ENCODE results near the gene RTN4RL2.

The RTN4RL2 gene

GRCh38 chr11:57425565-57426438 lies 34.5 kb upstream of the RTN4RL2 start:
- ATAC-seq (replicated peaks; ENCODE audit: extremely low read depth, poor library complexity, severe bottlenecking) = no peak
- peak overlapping the region; percentile 84 for H3K4me3 Mint-ChIP-seq
- peaks cover 68% of the 10 kb centered on the region for H3K4me1 Mint-ChIP-seq
- DNase-seq (ENCODE audit: low spot score in 2 of 2) = no peak
- peak overlapping the region; percentile 94 for H3K27ac Mint-ChIP-seq (ENCODE audit: low read depth)
- peaks cover 17% of the 10 kb centered on the region for H3K36me3 Mint-ChIP-seq (ENCODE audit: insufficient read depth)
- no peaks in the 10 kb centered on the region for H3K27me3 Mint-ChIP-seq
- H3K9me3 Mint-ChIP-seq = no peaks in the 10 kb centered on the region

- Mint-ChIP-seq H3K27me3 (no peaks in the 10 kb centered on the region), H3K4me3 (peak overlapping the region; percentile 84), H3K9me3 (no peaks in the 10 kb centered on the region), H3K27ac (ENCODE audit: low read depth) (peak overlapping the region; percentile 94), H3K4me1 (peaks cover 62% of the 10 kb centered on the region), H3K36me3 (ENCODE audit: insufficient read depth) (peaks cover 17% of the 10 kb centered on the region)
- no peak for DNase-seq (ENCODE audit: low spot score in 2 of 2)
- ATAC-seq (replicated peaks; ENCODE audit: extremely low read depth, poor library complexity, severe bottlenecking) = no peak
Measured at GRCh38 chr11:57426439-57426928, 33.8 kb upstream of the RTN4RL2 start.

GRCh38 chr11:57426929-57427726 lies 33.2 kb upstream of the RTN4RL2 start, which contains the start of gene SLC43A3:
SLC43A3 (minus strand) TSS chr11:57427121; CDS start chr11:57426172, 949 bp downstream.
- peaks cover 16% of the 10 kb centered on the region for H3K36me3 Mint-ChIP-seq (ENCODE audit: insufficient read depth)
- H3K4me3 Mint-ChIP-seq = peak within 1 kb of the TSS; percentile 84
- no peaks in the 10 kb centered on the region for H3K9me3 Mint-ChIP-seq
- no peaks in the 10 kb centered on the region for H3K27me3 Mint-ChIP-seq
- DNase-seq (ENCODE audit: low spot score in 2 of 2) (peak; percentile 19 to 27), ATAC-seq (replicated peaks; ENCODE audit: extremely low read depth, poor library complexity, severe bottlenecking) (no peak)
- H3K27ac Mint-ChIP-seq (ENCODE audit: low read depth) = peak within 1 kb of the TSS; percentile 94
- peaks cover 56% of the 10 kb centered on the region for H3K4me1 Mint-ChIP-seq

GRCh38 chr11:57427727-57428082 lies 32.6 kb upstream of the RTN4RL2 start:
- H3K9me3 Mint-ChIP-seq = no peaks in the 10 kb centered on the region
- peak overlapping the region; percentile 94 for H3K27ac Mint-ChIP-seq (ENCODE audit: low read depth)
- peaks cover 15% of the 10 kb centered on the region for H3K36me3 Mint-ChIP-seq (ENCODE audit: insufficient read depth)
- no peak for DNase-seq (ENCODE audit: low spot score in 2 of 2)
- peak overlapping the region; percentile 84 for H3K4me3 Mint-ChIP-seq
- H3K27me3 Mint-ChIP-seq = no peaks in the 10 kb centered on the region
- peaks cover 50% of the 10 kb centered on the region for H3K4me1 Mint-ChIP-seq
- no peak for ATAC-seq (replicated peaks; ENCODE audit: extremely low read depth, poor library complexity, severe bottlenecking)

- ATAC-seq (replicated peaks; ENCODE audit: extremely low read depth, poor library complexity, severe bottlenecking) = no peak
- no peak for DNase-seq (ENCODE audit: low spot score in 2 of 2)
Measured at GRCh38 chr11:57428643-57429042, 31.7 kb upstream of the RTN4RL2 start.

GRCh38 chr11:57429946-57430345 lies 30.4 kb upstream of the RTN4RL2 start:
- DNase-seq (ENCODE audit: low spot score in 2 of 2) = no peak
- H3K9me3 Mint-ChIP-seq = no peaks in the 10 kb centered on the region
- no peak for ATAC-seq (replicated peaks; ENCODE audit: extremely low read depth, poor library complexity, severe bottlenecking)
- no peaks in the 10 kb centered on the region for H3K27me3 Mint-ChIP-seq
- no peak overlapping the region for H3K27ac Mint-ChIP-seq (ENCODE audit: low read depth)
- peaks cover 27% of the 10 kb centered on the region for H3K4me1 Mint-ChIP-seq
- H3K36me3 Mint-ChIP-seq (ENCODE audit: insufficient read depth) = peaks cover 9% of the 10 kb centered on the region
- no peak overlapping the region for H3K4me3 Mint-ChIP-seq

More at GRCh38 chr11:57428643-57429042, 31.7 kb upstream of the RTN4RL2 start:
- H3K4me1 Mint-ChIP-seq = peaks cover 40% of the 10 kb centered on the region
- H3K9me3 Mint-ChIP-seq = no peaks in the 10 kb centered on the region
- H3K4me3 Mint-ChIP-seq = no peak overlapping the region
- H3K27me3 Mint-ChIP-seq = no peaks in the 10 kb centered on the region
- H3K27ac Mint-ChIP-seq (ENCODE audit: low read depth) = no peak overlapping the region
- peaks cover 13% of the 10 kb centered on the region for H3K36me3 Mint-ChIP-seq (ENCODE audit: insufficient read depth)

GRCh38 chr11:57430952-57431351 lies 29.4 kb upstream of the RTN4RL2 start:
- Mint-ChIP-seq H3K9me3 (no peaks in the 10 kb centered on the region), H3K27me3 (no peaks in the 10 kb centered on the region), H3K36me3 (ENCODE audit: insufficient read depth) (peaks cover 4% of the 10 kb centered on the region), H3K4me1 (peaks cover 18% of the 10 kb centered on the region), H3K4me3 (no peak overlapping the region), H3K27ac (ENCODE audit: low read depth) (no peak overlapping the region)
- DNase-seq (ENCODE audit: low spot score in 2 of 2) = no peak
- ATAC-seq (replicated peaks; ENCODE audit: extremely low read depth, poor library complexity, severe bottlenecking) = no peak

- no peaks in the 10 kb centered on the region for H3K9me3 Mint-ChIP-seq
- ATAC-seq (replicated peaks; ENCODE audit: extremely low read depth, poor library complexity, severe bottlenecking) (no peak), DNase-seq (ENCODE audit: low spot score in 2 of 2) (no peak)
- H3K27me3 Mint-ChIP-seq = no peaks in the 10 kb centered on the region
- H3K4me1 Mint-ChIP-seq = peaks cover 7% of the 10 kb centered on the region
- no peak overlapping the region for H3K4me3 Mint-ChIP-seq
- H3K36me3 Mint-ChIP-seq (ENCODE audit: insufficient read depth) = no peaks in the 10 kb centered on the region
- no peak overlapping the region for H3K27ac Mint-ChIP-seq (ENCODE audit: low read depth)
Measured at GRCh38 chr11:57432149-57432561, 28.2 kb upstream of the RTN4RL2 start.

- Mint-ChIP-seq H3K27ac (ENCODE audit: low read depth) (no peak overlapping the region), H3K27me3 (no peaks in the 10 kb centered on the region), H3K9me3 (no peaks in the 10 kb centered on the region), H3K4me1 (peaks cover 1% of the 10 kb centered on the region), H3K36me3 (ENCODE audit: insufficient read depth) (no peaks in the 10 kb centered on the region), H3K4me3 (no peak overlapping the region)
- DNase-seq (ENCODE audit: low spot score in 2 of 2) (no peak), ATAC-seq (replicated peaks; ENCODE audit: extremely low read depth, poor library complexity, severe bottlenecking) (no peak)
Measured at GRCh38 chr11:57432714-57433163, 27.6 kb upstream of the RTN4RL2 start.

- DNase-seq (ENCODE audit: low spot score in 2 of 2) = no peak
- Mint-ChIP-seq H3K9me3 (no peaks in the 10 kb centered on the region), H3K4me3 (no peak overlapping the region), H3K27me3 (no peaks in the 10 kb centered on the region), H3K36me3 (ENCODE audit: insufficient read depth) (no peaks in the 10 kb centered on the region), H3K4me1 (no peaks in the 10 kb centered on the region), H3K27ac (ENCODE audit: low read depth) (no peak overlapping the region)
- no peak for ATAC-seq (replicated peaks; ENCODE audit: extremely low read depth, poor library complexity, severe bottlenecking)
Measured at GRCh38 chr11:57434640-57435546, 25.4 kb upstream of the RTN4RL2 start.

- no peaks in the 10 kb centered on the region for H3K36me3 Mint-ChIP-seq (ENCODE audit: insufficient read depth)
- no peak for DNase-seq (ENCODE audit: low spot score in 2 of 2)
- no peaks in the 10 kb centered on the region for H3K4me1 Mint-ChIP-seq
- no peak overlapping the region for H3K4me3 Mint-ChIP-seq
- no peak overlapping the region for H3K27ac Mint-ChIP-seq (ENCODE audit: low read depth)
- ATAC-seq (replicated peaks; ENCODE audit: extremely low read depth, poor library complexity, severe bottlenecking) = no peak
- no peaks in the 10 kb centered on the region for H3K9me3 Mint-ChIP-seq
- H3K27me3 Mint-ChIP-seq = no peaks in the 10 kb centered on the region
Measured at GRCh38 chr11:57436031-57436430, 24.3 kb upstream of the RTN4RL2 start.

Data from central memory CD8-positive, alpha-beta T cell (primary cell).